WTC11 (cell line): ENCODE data around the gene DTX1. TPM values are rescaled to one million over a fixed set of nuclear protein-coding genes. Genes with fewer than 3 reads are reported as not detected.

Experiments
- ATAC-seq: fragments of 200-7000 bp; cut with Tn5 transposase; 2 replicates; pipeline ENCODE4 v1.10.0; 2021; ENCODE audit warnings: mild to moderate bottlenecking, moderate library complexity
- CTCF ChIA-PET: fragments of 300-600 bp; sonication (Branson Sonifier 250); formaldehyde crosslinking; loops from one replicate; lab custom pipeline; 2021; ENCODE audit warnings: antibody characterized with exemption; lab: Charles Lee
- POLR2A ChIA-PET: fragments of 350-600 bp; sonication (Branson Sonifier 250); formaldehyde crosslinking; loops from one replicate; lab custom pipeline; 2021; ENCODE audit warnings: antibody characterized with exemption; lab: Charles Lee
- DNase-seq: peaks from one replicate; pipeline ENCODE4 v3.0.0; 2021; ENCODE audit warnings: low spot score
- H3K27ac Mint-ChIP-seq: 2 replicates; pipeline ENCODE4 v1.8.0; 2021; ENCODE audit warnings: mixed read lengths
- H3K27me3 Mint-ChIP-seq: 2 replicates; pipeline ENCODE4 v1.8.0; 2021; ENCODE audit warnings: low read depth, mild to moderate bottlenecking, moderate library complexity, mixed read lengths
- H3K36me3 Mint-ChIP-seq: 2 replicates; pipeline ENCODE4 v1.8.0; 2021; ENCODE audit warnings: mixed read lengths
- H3K4me1 Mint-ChIP-seq: 2 replicates; pipeline ENCODE4 v1.8.0; 2022; ENCODE audit warnings: mixed read lengths
- H3K4me3 Mint-ChIP-seq: 2 replicates; pipeline ENCODE4 v1.8.0; 2021; ENCODE audit warnings: mild to moderate bottlenecking, moderate library complexity, mixed read lengths
- H3K9me3 Mint-ChIP-seq: 2 replicates; pipeline ENCODE4 v1.8.0; 2021; ENCODE audit warnings: mixed read lengths
- ELF4 ChIP-seq: sonication (generic); formaldehyde crosslinking; IDR thresholded peaks from 2 replicates; pipeline ENCODE4 v1.8.1; 2022; ENCODE audit warnings: low read depth, mild to moderate bottlenecking, moderate library complexity, missing genetic modification reagents
- GTF2I ChIP-seq: fragments of 250-450 bp; sonication (Bioruptor Pico); conservative IDR thresholded peaks from 2 replicates; pipeline ENCODE4 v1.4.0; 2021; ENCODE audit warnings: mild to moderate bottlenecking
- KAT7 ChIP-seq: sonication (generic); formaldehyde crosslinking; IDR thresholded peaks from 2 replicates; pipeline ENCODE4 v1.8.1; 2023; ENCODE audit warnings: missing genetic modification reagents, mild to moderate bottlenecking, borderline replicate concordance
- MXD4 ChIP-seq: fragments of 250-450 bp; sonication (Bioruptor Pico); IDR thresholded peaks from 2 replicates; pipeline ENCODE4 v1.8.0; 2021; ENCODE audit warnings: mild to moderate bottlenecking, moderate library complexity, borderline replicate concordance
- RELA ChIP-seq: sonication (generic); formaldehyde crosslinking; IDR thresholded peaks from 2 replicates; pipeline ENCODE4 v1.8.1; 2022; ENCODE audit warnings: missing genetic modification reagents, mild to moderate bottlenecking, borderline replicate concordance
- ZBTB21 ChIP-seq: sonication (generic); formaldehyde crosslinking; IDR thresholded peaks from 2 replicates; pipeline ENCODE4 v1.8.1; 2023; ENCODE audit warnings: mild to moderate bottlenecking, missing genetic modification reagents, borderline replicate concordance
- ZNF219 ChIP-seq: sonication (generic); formaldehyde crosslinking; IDR thresholded peaks from 2 replicates; pipeline ENCODE4 v1.8.0; 2023; ENCODE audit warnings: missing genetic modification reagents, mild to moderate bottlenecking, borderline replicate concordance
- total RNA-seq: library from RNA; stranded (reverse); gene quantifications from 3 replicates; pipeline ENCODE4 v1.2.3, GENCODE V29; 2021
- TF ChIP-seq, protein P1 (sequence below): sonication (generic); formaldehyde crosslinking; IDR thresholded peaks from 2 replicates; pipeline ENCODE4 v1.8.1; 2022; ENCODE audit warnings: missing genetic modification reagents, borderline replicate concordance
- TF ChIP-seq, protein P2 (sequence below): sonication (generic); formaldehyde crosslinking; IDR thresholded peaks from 2 replicates; pipeline ENCODE4 v1.8.1; 2023; ENCODE audit warnings: mild to moderate bottlenecking, missing genetic modification reagents, borderline replicate concordance
- TF ChIP-seq, protein P3 (sequence below): sonication (generic); formaldehyde crosslinking; IDR thresholded peaks from 2 replicates; pipeline ENCODE4 v1.8.1; 2022; ENCODE audit warnings: low read depth, mild to moderate bottlenecking, moderate library complexity, missing genetic modification reagents, borderline replicate concordance
- TF ChIP-seq, protein P4 (sequence below): fragments of 200-600 bp; IDR thresholded peaks from 2 replicates; pipeline ENCODE4 v1.8.0; 2022; ENCODE audit warnings: antibody characterized with exemption

The DTX1 gene
- total RNA-seq, 1 experiment from 2014 or later = 6.2 TPM

DNA sequence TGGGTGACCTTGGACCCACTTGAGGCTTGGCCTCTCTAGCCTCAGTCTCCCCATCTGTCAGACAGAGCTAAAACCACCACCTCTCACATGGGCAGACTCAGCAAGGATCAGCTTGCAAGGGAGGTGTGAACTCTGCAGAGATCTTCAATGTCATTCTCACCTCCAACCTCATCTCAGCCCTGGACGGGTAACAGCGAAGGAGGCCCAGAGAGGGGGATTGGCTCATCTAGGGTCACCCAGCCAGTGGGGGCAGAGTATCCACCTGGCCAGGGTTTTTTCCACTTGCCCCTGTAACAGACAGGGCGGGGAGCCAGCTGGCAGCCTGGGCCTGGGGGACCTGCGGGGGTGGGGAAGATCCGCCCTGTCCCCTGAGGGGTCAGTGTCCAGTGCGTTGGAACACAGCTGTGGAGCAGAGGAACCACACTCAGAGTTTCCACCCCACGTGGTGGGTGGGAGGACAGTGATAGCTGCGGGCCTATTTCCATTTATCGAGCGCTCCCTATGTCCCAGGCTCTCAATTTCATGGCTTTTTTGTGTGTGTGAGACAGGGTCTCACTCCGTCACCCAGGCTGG is 27.4 kb downstream of the DTX1 start:
- ATAC-seq (no peak), DNase-seq (no peak)
- CTCF ChIA-PET = interaction anchor here (1.2 kb wide), 2 partner anchors 26 to 91 kb away, joined by 3 read pairs; no protein-coding TSS in a partner anchor
- peaks cover 9% of the 10 kb centered on the region for H3K27me3 Mint-ChIP-seq
- peaks cover 21% of the 10 kb centered on the region for H3K4me1 Mint-ChIP-seq
- POLR2A ChIA-PET = no interaction called here
- no peaks in the 10 kb centered on the region for H3K36me3 Mint-ChIP-seq
- H3K4me3 Mint-ChIP-seq = no peak overlapping the region
- no peaks in the 10 kb centered on the region for H3K9me3 Mint-ChIP-seq
- TF ChIP-seq, protein P1, sequence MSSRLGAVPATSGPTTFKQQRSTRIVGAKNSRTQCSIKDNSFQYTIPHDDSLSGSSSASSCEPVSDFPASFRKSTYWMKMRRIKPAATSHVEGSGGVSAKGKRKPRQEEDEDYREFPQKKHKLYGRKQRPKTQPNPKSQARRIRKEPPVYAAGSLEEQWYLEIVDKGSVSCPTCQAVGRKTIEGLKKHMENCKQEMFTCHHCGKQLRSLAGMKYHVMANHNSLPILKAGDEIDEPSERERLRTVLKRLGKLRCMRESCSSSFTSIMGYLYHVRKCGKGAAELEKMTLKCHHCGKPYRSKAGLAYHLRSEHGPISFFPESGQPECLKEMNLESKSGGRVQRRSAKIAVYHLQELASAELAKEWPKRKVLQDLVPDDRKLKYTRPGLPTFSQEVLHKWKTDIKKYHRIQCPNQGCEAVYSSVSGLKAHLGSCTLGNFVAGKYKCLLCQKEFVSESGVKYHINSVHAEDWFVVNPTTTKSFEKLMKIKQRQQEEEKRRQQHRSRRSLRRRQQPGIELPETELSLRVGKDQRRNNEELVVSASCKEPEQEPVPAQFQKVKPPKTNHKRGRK = no peak
- TF ChIP-seq, all 79 proteins: peak for 0
- H3K27ac Mint-ChIP-seq = peak overlapping the region; percentile 2; the same call in 1 of the 2 replicates

DNA sequence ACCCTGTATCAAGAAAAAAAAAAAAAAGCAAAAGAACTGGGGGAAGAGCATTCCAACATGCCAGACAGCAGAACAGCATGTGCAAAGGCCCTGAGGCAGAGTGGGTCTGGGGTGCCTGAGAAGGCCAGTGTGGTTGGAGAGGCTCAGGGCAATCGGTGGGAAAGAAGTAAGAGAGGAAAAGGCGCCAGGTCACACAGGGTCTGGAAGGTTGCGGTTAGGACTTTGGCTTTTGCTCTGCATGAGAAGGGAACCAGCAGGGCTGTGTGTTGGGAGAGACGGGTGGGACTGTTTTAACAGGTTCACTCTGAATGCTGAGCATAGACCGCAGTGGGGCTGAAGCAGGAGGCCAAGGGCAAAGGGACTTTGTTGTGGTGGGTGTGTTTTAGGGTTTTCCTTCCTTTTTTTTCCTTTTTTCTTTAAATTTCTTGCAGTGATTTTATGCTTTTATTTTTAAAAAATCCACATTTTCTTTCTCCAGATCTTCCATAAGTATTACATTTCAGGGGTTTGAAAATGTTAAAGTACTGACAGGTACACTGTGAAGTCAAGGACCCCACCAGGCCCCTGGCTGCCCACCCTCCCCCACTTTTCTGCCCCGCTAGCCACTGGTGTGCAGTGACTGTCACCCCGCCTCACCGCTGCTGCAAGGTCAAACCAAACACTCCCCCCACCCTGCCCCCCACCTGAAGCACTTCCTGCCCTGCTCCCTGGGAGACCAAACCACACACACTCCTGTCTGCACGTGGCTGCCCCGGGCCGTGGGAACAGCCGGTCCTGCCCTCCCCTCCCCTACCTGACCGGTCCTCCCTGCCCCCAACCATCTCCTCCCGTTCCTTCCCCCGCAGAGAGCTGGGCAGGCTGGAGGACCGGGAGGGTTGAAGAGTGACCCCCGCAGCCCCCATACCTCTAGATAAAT is 30.0 kb downstream of the DTX1 start:
- H3K4me1 Mint-ChIP-seq = peaks cover 21% of the 10 kb centered on the region
- no peak for DNase-seq
- H3K9me3 Mint-ChIP-seq = no peaks in the 10 kb centered on the region
- no peaks in the 10 kb centered on the region; the same call in 1 of the 2 replicates for H3K27me3 Mint-ChIP-seq
- ATAC-seq = peak; percentile 34
- peak overlapping the region; percentile 42; the same call in 1 of the 2 replicates for H3K4me3 Mint-ChIP-seq
- ChIA-PET CTCF (interaction anchor here (0.6 to 1.2 kb wide), 7 partner anchors 18 to 1269 kb away, joined by 3 to 6 read pairs (median 4); partner anchors contain the start of gene RASAL1), POLR2A (interaction anchor here (1.1 kb wide), 1 partner anchor 75 kb away, joined by 3 read pairs; no protein-coding TSS in a partner anchor)
- no peak overlapping the region for H3K27ac Mint-ChIP-seq
- H3K36me3 Mint-ChIP-seq = no peaks in the 10 kb centered on the region
- TF ChIP-seq RELA (CRISPR knock-in tag) (no peak), GTF2I (CRISPR knock-in tag) (0 out of 2 replicates have a peak, but pooled peaks have one; percentile 29)

DNA sequence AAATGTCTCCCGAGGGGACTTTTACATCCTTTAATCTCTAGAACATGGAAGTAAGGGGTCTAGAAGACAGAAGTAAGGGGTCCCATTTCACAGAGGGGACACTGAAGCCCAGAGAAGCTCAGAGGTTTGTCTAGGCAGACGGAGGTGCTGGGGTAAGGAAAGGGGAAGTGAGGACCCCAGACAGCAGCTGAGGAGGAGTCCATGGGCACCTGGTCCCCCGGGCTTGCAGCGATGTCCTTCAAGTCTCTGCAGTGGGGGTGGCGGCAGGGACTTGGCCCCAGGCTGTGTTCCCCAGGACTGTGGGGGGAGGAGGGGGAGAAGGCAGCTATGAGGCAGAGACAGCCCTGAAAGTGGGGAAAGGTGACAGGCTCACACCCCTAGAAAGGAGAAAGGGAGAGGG is 30.7 kb downstream of the DTX1 start:
- POLR2A ChIA-PET = interaction anchor here (1.1 kb wide), 1 partner anchor 75 kb away, joined by 3 read pairs; no protein-coding TSS in a partner anchor
- CTCF ChIA-PET = interaction anchor here (0.6 to 1.2 kb wide), 6 partner anchors 17 to 1131 kb away, joined by 3 to 6 read pairs (median 4); partner anchors contain the start of gene RASAL1

More for the DNA sequence above, 30.7 kb downstream of the DTX1 start:
- DNase-seq = no peak
- Mint-ChIP-seq H3K4me3 (peak overlapping the region; percentile 42; the same call in 1 of the 2 replicates), H3K27me3 (no peaks in the 10 kb centered on the region; the same call in none of the 2 replicates), H3K36me3 (no peaks in the 10 kb centered on the region), H3K27ac (no peak overlapping the region), H3K9me3 (no peaks in the 10 kb centered on the region), H3K4me1 (peaks cover 21% of the 10 kb centered on the region)
- TF ChIP-seq, protein P2, sequence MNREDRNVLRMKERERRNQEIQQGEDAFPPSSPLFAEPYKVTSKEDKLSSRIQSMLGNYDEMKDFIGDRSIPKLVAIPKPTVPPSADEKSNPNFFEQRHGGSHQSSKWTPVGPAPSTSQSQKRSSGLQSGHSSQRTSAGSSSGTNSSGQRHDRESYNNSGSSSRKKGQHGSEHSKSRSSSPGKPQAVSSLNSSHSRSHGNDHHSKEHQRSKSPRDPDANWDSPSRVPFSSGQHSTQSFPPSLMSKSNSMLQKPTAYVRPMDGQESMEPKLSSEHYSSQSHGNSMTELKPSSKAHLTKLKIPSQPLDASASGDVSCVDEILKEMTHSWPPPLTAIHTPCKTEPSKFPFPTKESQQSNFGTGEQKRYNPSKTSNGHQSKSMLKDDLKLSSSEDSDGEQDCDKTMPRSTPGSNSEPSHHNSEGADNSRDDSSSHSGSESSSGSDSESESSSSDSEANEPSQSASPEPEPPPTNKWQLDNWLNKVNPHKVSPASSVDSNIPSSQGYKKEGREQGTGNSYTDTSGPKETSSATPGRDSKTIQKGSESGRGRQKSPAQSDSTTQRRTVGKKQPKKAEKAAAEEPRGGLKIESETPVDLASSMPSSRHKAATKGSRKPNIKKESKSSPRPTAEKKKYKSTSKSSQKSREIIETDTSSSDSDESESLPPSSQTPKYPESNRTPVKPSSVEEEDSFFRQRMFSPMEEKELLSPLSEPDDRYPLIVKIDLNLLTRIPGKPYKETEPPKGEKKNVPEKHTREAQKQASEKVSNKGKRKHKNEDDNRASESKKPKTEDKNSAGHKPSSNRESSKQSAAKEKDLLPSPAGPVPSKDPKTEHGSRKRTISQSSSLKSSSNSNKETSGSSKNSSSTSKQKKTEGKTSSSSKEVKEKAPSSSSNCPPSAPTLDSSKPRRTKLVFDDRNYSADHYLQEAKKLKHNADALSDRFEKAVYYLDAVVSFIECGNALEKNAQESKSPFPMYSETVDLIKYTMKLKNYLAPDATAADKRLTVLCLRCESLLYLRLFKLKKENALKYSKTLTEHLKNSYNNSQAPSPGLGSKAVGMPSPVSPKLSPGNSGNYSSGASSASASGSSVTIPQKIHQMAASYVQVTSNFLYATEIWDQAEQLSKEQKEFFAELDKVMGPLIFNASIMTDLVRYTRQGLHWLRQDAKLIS (CRISPR knock-in tag) = no peak
- TF ChIP-seq ELF4 (CRISPR knock-in tag) = no peak
- TF ChIP-seq, protein P3, sequence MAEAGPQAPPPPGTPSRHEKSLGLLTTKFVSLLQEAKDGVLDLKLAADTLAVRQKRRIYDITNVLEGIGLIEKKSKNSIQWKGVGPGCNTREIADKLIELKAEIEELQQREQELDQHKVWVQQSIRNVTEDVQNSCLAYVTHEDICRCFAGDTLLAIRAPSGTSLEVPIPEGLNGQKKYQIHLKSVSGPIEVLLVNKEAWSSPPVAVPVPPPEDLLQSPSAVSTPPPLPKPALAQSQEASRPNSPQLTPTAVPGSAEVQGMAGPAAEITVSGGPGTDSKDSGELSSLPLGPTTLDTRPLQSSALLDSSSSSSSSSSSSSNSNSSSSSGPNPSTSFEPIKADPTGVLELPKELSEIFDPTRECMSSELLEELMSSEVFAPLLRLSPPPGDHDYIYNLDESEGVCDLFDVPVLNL (CRISPR knock-in tag) = no peak
- TF ChIP-seq GTF2I (CRISPR knock-in tag) = no peak
- no peak for TF ChIP-seq ZBTB21 (CRISPR knock-in tag)
- TF ChIP-seq MXD4 (CRISPR knock-in tag) = no peak
- TF ChIP-seq, protein P1 = no peak
- TF ChIP-seq ZNF219 = no peak
- TF ChIP-seq, protein P4, sequence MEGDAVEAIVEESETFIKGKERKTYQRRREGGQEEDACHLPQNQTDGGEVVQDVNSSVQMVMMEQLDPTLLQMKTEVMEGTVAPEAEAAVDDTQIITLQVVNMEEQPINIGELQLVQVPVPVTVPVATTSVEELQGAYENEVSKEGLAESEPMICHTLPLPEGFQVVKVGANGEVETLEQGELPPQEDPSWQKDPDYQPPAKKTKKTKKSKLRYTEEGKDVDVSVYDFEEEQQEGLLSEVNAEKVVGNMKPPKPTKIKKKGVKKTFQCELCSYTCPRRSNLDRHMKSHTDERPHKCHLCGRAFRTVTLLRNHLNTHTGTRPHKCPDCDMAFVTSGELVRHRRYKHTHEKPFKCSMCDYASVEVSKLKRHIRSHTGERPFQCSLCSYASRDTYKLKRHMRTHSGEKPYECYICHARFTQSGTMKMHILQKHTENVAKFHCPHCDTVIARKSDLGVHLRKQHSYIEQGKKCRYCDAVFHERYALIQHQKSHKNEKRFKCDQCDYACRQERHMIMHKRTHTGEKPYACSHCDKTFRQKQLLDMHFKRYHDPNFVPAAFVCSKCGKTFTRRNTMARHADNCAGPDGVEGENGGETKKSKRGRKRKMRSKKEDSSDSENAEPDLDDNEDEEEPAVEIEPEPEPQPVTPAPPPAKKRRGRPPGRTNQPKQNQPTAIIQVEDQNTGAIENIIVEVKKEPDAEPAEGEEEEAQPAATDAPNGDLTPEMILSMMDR = no peak
- TF ChIP-seq KAT7 = no peak
- peak; percentile 11; the same call in 1 of the 2 replicates for ATAC-seq
